ENCODE results near the gene REPIN1.

Gene REPIN1

DNA sequence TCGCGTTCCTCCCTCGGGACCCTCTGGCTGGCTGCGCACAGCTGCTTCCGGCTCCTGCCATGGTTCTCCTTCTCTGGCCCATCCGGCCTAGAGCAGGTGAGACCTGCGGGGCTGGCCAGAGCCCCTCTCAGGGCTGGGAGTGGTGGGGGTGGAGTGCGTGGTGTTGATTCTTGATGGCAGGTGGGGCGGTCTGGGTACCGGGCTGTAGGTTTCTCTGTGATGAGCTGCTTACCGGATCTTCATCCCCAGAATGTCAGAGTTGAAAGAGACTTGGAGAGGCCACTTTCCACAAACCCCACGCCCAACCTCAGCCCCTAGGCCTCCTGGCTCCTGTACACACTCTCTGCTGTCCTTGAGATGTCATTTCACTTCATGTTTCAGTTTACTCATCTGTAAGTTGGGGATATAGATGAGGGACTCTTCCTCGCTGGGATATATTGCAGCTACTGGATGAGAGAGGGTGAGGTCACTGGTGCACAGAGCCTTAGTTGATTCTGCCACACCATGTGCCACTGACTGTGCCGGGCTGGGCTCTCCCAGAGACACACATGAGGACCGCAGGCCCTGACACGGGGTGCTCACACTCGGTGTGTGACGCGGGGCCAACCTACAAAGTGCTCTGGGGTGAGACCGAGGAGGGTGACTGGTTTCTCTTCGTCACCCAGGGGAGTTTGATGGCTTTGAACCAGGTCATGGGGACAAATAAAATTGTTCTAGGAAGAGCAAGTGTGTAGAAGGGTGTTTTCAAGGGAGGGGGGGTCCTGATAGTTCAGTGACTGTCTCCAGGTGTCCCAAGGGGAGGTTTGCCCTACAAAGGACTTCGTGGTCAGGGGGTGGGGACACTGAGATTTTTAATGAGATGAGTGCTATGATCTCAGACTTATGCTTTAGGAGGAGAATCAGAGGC, 40.0 kb downstream of the REPIN1 start:
- DNase-seq, result no peak

DNA sequence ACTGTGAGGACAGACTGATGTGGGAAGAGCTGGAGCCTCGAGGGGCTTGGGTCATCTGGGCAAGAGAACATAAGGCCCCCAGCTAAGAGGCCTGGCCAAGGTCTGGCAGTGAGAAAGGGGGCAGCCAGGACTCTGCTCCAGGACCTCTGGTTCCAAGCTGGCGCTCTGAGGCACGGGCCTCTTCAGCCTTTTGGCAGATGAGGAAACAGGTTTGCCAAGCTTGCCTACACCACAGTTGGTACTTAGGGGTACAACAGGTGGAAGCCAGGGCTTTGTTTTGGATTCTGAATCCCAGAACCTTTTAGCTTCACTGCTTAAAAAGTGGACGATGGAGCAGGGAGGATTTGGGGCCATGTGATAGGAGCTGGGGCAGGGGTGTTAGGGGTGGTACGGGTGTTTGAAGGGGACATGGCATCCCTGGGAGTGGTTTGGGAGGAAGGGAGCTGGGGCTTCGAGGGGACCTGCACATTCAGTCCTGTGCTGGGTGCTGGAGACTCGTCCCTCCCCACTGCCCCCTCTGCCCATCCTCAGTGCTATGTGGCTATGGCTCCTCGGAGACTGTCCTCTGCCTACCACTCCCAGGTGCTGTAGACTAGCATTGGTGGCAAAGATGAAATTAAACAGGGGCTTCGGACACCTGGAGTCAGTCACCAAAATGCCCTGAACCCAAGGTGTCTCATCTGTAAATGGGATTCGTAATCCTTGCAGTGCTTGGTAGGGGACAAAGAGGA, 40.8 kb downstream of the REPIN1 start:
- DNase-seq, result no peak

DNA sequence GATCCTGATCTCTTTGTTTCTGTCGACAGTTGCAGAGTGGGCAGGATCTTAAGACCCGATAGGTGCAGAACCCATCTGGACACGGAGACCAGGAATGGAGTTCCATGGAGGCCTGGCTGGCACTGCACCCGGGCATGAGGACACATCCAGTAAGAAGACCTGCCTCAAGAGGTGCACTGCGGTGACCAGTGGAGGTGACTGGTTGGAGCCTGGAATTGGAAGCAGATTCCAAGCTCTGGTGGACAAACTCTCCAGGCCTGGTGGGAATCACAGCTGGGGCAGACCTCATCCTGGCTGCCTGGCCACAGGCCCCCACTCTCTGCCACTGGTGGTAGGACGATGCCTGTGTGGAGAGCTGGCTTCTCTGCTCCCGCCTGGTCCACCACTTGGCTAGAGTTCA, 41.5 kb downstream of the REPIN1 start:
- no peak for DNase-seq

DNA sequence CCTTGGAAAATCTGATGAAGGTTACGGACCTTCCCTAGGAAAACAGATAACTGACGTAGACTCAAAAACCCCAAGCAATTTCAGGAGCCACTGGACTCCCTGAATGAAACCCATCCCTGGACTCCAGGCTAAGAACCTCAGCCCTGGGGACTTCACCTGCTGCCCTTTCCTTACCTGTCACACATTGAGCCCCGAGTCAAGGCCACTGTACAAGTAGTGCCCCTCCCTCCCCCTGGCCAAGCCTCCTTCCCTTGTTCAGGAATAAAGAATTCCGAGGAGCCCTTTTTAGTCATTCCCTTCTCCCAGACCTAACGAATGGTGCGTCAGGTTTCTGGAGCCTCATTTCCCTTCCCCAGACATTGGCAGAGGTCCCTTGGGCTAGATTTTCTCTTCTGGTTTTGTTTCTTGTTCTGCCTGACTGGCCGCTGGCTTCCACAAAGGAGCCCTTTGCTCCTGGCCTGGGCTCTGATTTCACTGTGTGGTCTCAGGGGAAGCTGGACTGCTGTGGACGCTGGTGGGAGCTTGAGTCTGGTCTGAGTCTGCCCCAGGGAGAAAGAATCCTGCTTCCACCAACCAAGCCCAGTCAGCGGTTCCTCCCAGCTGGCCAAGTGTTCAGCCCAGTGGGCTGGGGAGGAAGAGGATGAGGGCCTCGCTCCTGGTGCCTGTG, 42.2 kb downstream of the REPIN1 start:
- no peak for DNase-seq

DNA sequence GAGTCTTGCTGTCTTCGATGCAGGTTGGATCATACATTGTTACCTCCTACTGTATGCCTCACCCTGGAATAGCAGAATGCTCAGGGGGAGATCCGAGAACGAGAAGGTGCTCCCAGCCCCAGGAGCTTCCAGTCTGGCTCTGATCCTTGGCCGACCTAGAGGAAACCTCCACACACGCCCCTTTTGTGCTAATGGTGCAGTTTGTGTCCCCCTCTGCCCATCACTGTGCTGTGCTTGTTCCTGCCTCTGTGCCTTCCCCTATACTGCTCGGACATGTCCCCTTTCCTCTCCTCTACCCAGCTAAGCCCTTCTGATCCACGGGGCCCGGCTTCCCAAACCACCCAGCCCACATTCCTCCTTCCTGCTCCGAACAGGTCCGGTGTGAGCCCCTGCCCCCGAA, 43.0 kb downstream of the REPIN1 start:
- no peak for DNase-seq

DNA sequence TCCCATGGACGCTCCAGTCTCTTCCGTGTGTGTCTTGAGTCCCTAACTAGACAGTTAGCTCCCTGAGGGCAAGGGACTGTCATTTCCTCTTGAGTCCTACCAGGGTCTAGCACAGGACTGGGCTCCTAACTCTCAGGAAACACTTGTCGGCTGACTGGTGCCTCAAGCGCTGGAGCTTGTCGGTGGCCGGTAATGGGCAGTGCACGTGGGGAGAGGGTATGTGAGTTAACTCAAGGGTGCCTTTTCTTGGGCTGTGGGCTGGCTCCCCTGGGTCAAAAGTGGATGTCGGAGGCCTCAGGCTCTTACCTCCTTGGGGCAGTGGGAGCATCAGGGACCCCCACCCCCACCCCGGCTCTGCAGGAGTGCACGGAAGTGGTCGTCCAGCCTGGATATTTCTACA, 43.4 kb downstream of the REPIN1 start:
- DNase-seq, result no peak

DNA sequence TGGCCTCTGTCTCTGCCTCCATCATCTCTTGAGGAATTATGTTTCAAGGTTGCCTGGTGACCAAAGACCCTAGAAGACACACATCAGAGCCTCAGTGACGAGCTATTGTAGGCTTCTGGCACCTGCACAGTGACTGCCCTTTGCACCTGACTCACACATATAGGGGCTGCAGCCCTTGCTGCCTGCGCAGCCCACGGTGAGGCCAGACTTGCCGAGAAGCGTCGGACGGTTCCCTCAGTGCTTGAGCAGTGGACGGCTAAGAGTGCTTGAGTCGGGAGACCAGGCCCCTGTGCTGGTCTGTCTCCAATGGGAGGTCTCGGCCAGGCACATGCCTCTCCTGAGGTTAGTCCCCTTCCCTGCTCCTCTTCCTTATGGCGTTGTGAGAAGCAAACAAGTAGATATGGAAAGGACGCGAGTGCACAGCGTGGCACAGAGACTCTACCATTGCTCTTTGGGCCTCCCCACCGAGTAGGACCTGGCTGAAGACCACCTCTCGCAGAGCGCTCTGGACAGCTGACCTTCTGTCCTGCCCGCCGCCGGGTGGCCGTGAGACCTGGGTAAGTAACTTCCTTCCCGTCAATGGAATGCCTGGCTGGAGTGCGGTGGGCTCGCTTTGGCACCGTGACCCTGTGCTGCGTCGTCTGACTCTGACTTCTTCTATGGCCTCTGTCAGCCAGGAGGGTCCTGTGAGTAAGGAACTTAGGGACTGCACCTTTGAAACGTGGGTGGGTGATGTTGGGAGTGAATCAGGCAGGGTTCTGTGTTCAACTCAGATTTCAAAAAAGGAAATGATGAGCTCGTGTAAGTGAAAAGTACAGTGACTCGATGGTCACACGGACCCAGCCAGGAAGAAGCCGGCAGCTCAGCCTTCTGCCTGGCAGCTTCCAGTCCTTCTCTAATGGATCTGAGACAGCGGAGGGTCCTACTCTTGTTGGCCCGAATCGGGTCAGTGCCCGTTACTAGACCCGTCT, 44.2 kb downstream of the REPIN1 start:
- no peak for DNase-seq

DNA sequence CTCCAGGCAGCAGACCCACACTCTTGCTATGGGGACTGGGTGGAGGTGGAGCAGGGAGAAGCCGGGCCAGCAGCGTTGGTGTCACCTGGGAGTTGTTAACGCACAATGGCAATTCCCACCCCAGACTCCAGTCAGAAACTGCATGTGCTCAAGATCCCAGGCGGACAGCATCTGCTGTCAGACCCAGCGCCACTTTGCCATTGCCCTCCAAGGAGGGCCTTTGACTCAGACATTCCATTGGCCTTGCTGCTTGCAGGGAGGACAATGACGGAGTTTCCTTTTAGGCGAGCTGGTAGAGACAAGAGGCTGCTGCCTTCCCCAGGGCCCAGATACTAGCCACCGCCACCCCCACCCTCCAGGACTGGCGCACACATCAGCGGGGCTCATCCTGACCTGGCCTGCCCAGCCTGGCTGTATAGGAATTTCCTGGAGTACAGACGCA, 45.0 kb downstream of the REPIN1 start:
- no peak for DNase-seq

DNA sequence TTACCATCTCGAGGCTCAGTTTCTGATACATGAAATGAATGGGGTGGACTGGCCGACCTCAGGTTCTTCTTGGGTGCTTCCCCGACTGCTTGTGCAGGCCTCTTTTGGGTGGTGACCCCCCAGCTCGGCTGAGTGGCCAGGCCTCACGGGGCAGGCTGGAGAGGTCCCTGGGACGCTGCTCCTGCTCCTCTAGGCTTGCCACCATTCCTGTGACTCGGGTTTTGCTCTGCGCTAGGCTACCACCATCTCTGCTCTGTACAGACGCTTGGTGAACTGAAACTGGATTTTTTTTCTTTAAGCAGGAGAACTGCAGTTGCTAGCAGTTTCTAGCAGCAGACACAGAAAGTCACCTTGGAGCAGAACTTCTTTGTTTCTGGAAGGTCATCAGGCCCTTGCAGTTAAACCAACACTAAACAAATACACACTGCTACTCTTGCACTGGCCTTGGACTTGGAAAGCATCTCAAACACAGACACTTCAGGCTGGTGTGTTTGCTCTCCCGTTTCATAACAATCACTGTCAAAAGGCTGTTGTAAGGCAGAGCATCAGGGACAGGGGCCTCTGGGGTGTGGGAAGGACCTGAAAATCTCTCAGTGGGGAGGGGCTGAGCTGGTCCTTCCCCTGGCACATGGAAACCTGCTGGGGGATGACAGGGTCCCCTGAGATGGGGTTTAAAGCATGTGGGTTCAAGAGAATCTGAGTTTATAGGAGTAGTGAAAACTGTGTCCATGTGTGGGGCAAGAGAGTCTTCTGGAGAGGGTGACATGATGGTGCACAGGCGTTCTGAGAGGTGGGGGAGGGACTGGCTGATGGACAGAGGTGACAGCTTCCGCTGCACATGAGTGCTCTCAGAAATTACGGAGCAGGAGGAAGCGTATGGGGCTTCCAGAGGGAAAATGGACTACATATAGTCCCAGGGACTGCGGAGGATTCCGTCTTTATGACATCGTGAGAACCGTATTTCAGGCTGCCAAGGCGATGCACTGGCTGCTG, 46.8 kb downstream of the REPIN1 start:
- DNase-seq, result no peak

DNA sequence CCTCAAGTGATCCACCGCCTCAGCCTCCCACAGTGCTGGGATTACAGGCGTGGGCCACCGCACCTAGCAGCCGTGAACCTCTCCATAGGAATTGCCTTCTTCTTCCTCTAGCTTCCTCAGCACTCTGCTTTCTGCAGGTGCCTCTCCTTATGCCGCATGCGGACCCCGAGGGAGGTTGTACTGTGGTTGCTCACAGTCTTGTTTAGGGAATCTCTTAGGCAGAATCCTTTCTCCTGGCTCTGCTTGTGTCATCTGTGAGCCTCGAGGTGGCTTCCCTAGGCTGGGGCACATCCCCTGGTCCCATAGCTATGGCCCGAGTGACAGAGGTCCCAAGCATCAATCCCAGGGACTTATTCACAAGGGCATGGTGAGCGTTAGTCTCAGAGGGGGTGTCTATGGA, 48.6 kb downstream of the REPIN1 start:
- DNase-seq, result no peak

DNA sequence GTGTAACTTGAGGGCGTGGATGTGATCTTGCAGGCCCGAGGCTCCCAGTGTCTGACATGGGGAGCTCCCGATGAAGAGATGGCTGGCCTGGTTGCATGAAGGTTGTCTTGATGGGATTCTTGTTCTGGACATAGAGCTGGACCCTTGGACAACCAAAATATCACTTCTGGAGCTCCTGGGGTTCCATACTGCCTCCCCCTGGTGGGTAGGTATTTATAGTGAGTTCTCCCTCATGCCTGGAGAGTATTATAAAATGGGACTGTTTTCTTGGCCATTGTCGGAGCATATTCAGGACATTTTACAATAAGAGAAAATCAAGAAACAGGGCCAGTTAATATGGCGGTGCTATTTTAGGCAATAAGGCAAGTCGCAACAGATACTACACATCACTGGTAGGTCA, 49.2 kb downstream of the REPIN1 start:
- DNase-seq, result no peak

DNA sequence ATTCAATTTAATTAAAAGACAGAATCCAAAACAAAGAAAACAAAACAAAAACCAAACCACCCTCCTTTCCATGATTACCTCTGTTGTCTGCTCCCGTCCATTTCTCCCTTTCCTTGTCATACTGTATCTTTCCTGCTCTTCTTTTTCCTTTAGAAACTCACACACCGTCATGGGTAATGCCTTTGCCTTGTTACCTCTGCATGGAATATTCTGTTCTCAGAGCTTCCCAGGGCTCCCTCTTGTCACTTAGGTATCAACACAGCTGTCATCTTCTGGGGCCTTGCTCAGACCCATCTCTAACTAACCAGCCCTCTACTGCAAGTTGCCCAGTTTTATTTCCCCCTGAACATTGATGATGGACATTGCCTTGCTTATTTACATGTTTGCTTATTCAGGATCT, 51.6 kb downstream of the REPIN1 start:
- DNase-seq, result no peak

DNA sequence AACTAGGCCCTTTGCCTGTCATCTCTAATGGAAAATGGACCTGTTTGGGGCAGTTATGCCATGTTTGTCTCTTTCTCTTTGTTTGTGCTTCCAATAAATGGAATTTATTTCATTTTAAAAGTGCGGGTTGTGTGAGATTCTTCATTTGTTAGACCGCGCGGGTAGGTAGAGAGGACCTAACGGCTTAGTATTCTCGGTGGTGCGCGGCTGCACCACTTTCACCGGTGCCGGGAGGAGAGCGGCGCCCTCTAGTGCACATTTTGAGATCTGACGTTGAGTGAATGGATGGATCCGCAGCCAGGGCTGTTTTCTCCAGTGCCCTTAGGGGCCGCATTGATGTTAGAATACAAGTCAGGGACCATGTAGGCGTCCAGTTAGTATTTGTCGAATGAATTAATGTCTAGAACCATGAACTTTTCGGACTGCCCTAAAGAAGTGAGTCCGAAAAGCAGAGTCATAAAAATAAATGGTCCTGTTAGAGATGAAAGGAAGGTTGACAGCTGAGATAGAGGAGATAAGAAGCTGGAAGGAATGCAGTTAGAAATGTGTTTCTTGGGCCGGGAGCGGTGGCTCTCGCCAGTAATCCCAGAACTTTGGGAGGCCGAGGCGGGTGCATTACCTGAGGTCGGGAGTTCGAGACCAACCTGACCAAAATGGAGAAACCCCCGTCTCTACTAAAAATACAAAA, 52.5 kb downstream of the REPIN1 start:
- peak; percentile 88 for DNase-seq

DNA sequence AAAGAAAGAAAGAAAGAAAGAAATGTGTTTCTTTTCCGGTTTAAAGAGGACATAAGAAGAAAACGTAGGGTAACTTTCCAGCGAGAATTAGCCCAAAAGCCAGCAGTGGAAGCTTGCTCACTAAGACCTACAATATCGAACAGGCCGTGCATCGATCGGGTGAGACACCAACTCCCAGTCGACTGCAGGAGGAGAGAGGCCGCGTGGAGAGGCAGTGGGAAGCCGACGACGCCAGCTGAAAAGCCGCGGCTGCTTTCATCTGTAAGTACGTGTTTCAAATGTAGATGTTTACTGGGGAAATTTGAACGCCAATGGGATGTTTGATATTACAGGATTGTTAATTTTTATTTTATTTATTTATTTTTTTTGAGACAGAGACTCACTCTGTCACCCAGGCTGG, 53.2 kb downstream of the REPIN1 start:
- no peak for DNase-seq
